LNCaP clone FGC (cell line): Measurements from ENCODE around the gene LEMD1.
"Not testable (repeated sequence)": the region's sequence is repeated elsewhere in the genome, so short reads cannot be mapped to it uniquely, and the experiment has no call there.

Experiments used
- DNase-seq: peaks from one replicate; pipeline ENCODE4 v3.0.0-alpha.2; 2011; ENCODE audit warnings: low read depth
- H3K4me3 ChIP-seq: 2 replicates; pipeline ENCODE4 v1.5.1; 2011; ENCODE audit warnings: mild to moderate bottlenecking, low read depth, low read length, control low read depth
- TF ChIP-seq, protein P1 (sequence below): IDR thresholded peaks from 2 replicates; pipeline ENCODE4 v1.5.1; 2012; ENCODE audit warnings: mild to moderate bottlenecking; ENCODE audit not compliant: control insufficient read depth, insufficient read depth; ENCODE audit errors: extremely low read depth

The LEMD1 gene

GRCh38 chr1:205416322-205416721 lies 5.5 kb downstream of the LEMD1 start:
- TF ChIP-seq, protein P1, sequence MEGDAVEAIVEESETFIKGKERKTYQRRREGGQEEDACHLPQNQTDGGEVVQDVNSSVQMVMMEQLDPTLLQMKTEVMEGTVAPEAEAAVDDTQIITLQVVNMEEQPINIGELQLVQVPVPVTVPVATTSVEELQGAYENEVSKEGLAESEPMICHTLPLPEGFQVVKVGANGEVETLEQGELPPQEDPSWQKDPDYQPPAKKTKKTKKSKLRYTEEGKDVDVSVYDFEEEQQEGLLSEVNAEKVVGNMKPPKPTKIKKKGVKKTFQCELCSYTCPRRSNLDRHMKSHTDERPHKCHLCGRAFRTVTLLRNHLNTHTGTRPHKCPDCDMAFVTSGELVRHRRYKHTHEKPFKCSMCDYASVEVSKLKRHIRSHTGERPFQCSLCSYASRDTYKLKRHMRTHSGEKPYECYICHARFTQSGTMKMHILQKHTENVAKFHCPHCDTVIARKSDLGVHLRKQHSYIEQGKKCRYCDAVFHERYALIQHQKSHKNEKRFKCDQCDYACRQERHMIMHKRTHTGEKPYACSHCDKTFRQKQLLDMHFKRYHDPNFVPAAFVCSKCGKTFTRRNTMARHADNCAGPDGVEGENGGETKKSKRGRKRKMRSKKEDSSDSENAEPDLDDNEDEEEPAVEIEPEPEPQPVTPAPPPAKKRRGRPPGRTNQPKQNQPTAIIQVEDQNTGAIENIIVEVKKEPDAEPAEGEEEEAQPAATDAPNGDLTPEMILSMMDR, result no peak
- no peak overlapping the region for H3K4me3 ChIP-seq
- DNase-seq, result no peak

- DNase-seq, result no peak
- TF ChIP-seq, protein P1, result no peak
- H3K4me3 ChIP-seq, result no peak overlapping the region
Measured at GRCh38 chr1:205410581-205411298, 11.1 kb downstream of the LEMD1 start.

DNA sequence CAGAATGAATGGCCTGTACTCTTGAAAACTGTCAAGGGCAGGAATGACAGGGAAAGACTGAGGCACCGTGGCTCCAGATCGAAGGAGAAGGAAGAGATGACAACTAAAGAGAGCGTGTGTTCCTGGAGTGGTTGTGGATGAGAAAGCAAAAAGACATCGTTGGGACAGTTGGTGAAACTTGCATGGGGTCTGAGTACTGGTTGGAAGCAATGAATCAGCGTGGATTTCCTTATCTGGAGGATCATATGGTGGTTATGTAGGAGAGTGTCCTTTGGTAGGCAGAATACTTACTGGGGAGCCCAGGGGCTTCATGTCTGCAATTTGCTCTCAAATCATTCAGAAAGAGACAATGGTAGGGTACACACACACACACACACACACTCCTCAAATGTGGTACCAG lies 13.9 kb downstream of the LEMD1 start:
- TF ChIP-seq, protein P1, result no peak

GRCh38 chr1:205406252-205406651 lies 15.6 kb downstream of the LEMD1 start:
- not testable (repeated sequence) for H3K4me3 ChIP-seq, DNase-seq

More for the DNA sequence above, 13.9 kb downstream of the LEMD1 start:
- no peak overlapping the region for H3K4me3 ChIP-seq
- no peak for DNase-seq

- not testable (repeated sequence) for H3K4me3 ChIP-seq, DNase-seq
Measured at GRCh38 chr1:205404484-205404883, 17.4 kb downstream of the LEMD1 start.

DNA sequence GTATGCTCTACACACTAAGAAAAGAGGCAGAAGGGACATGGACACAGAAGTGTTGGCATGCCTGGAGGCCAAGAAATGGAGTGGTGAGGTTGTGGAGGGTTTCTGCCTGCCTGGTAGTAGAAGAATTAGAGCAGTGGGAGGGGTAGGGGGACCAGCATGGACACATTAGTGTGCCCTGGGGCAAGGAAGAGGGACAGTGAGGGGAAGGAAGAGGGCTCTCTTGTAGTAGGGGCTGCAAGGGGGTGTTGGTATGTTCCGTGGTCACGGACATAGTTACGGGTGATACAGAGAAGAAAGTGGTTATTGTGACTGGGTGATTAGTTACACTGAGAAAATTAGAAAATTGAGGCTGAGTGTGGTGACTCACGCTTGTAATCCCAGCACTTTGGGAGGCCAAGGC lies 23.3 kb downstream of the LEMD1 start:
- no peak overlapping the region for H3K4me3 ChIP-seq
- TF ChIP-seq, protein P1, result no peak
- no peak for DNase-seq

GRCh38 chr1:205396967-205397616 lies 24.8 kb downstream of the LEMD1 start:
- H3K4me3 ChIP-seq, result no peak overlapping the region
- no peak for DNase-seq
- TF ChIP-seq, protein P1, result peak; percentile 67

GRCh38 chr1:205395616-205396015 lies 26.2 kb downstream of the LEMD1 start:
- DNase-seq, result no peak
- H3K4me3 ChIP-seq, result no peak overlapping the region
- TF ChIP-seq, protein P1, result no peak
